ENCODE data around the gene CCDC124. TPM values are rescaled to one million over a fixed set of nuclear protein-coding genes. Genes with fewer than 3 reads are reported as not detected.
A peak's percentile ranks its signal among the peaks of the same experiment; 100 is the strongest.
"Not testable (repeated sequence)": the region's sequence is repeated elsewhere in the genome, so short reads cannot be mapped to it uniquely, and the experiment has no call there.

CCDC124 gene
- total RNA-seq, 2 experiments from 2014 or later: 26.9 to 28.1 TPM

GRCh38 chr19:17985037-17985818, 52.4 kb downstream of the CCDC124 start:
- ChIA-PET CTCF (no interaction called here), POLR2A (no interaction called here)
- peaks cover 0 to 2% of the 10 kb centered on the region in 2 experiments for H3K27me3 ChIP-seq (ENCODE audit: control insufficient read depth in 1 of 2, insufficient read depth in 2 of 2, low read length in 2 of 2)
- H3K36me3 ChIP-seq (ENCODE audit: insufficient read depth, low read length): no peaks in the 10 kb centered on the region
- TF ChIP-seq CTCF (IDR thresholded peaks at IDR 0.05): no peak
- Mint-ChIP-seq H3K36me3 (ENCODE audit: low read depth) (no peaks in the 10 kb centered on the region), H3K4me1 (ENCODE audit: low read depth) (no peaks in the 10 kb centered on the region), H3K4me3 (no peak overlapping the region), H3K27me3 (peaks cover 15% of the 10 kb centered on the region), H3K27ac (no peak overlapping the region), H3K9me3 (no peaks in the 10 kb centered on the region)
- intact Hi-C loops (cut with DNase I, micrococcal nuclease): no loop called here
- DNase-seq (peak in 1 of 14 experiments; percentile 6), ATAC-seq (ENCODE audit: poor library complexity) (no peak)
- H3K4me1 ChIP-seq (ENCODE audit: insufficient read depth, low read length): no peaks in the 10 kb centered on the region
- H3K9me3 ChIP-seq (ENCODE audit: control insufficient read depth in 1 of 2, insufficient read depth in 1 of 2, low read length in 2 of 2): no peaks in the 10 kb centered on the region
- H3K4me3 ChIP-seq (ENCODE audit: low read length): no peak overlapping the region
- no peak overlapping the region for H3K27ac ChIP-seq (ENCODE audit: low read depth in 1 of 2, low read length in 2 of 2)

DNA sequence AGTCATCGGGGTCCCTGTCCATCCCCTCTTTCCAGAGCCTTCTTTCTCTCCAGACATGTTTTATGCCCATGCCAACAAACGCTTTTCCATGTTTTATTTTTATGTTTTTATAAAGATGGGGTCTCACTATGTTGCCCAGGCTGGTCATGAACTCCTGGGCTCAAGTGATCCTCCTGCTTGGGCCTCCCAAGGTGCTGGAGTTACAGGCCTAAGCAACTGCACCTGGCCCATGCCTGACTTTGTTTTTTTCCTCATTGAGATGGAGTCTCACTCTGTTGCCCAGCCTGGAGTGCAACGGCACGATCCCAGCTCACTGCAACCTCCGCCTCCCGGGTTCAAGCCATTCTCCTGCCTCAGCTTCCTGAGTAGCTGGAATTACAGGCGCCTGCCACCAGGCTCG, 53.8 kb downstream of the CCDC124 start:
- not testable (repeated sequence) for ATAC-seq (ENCODE audit: poor library complexity); H3K4me3 Mint-ChIP-seq

GRCh38 chr19:17988161-17988560, 55.3 kb downstream of the CCDC124 start:
- no peak for ATAC-seq (ENCODE audit: poor library complexity)
- H3K9me3 ChIP-seq (ENCODE audit: control insufficient read depth in 1 of 2, insufficient read depth in 1 of 2, low read length in 2 of 2): no peaks in the 10 kb centered on the region
- ChIA-PET CTCF (interaction anchor here (2.1 kb wide), 1 partner anchor 50 kb away, joined by 5 read pairs; no protein-coding TSS in a partner anchor), POLR2A (no interaction called here)
- no peak overlapping the region for H3K4me3 Mint-ChIP-seq
- H3K36me3 ChIP-seq (ENCODE audit: insufficient read depth, low read length): no peaks in the 10 kb centered on the region
- H3K36me3 Mint-ChIP-seq (ENCODE audit: low read depth): no peaks in the 10 kb centered on the region
- H3K4me1 Mint-ChIP-seq (ENCODE audit: low read depth): no peaks in the 10 kb centered on the region
- TF ChIP-seq CTCF (IDR thresholded peaks at IDR 0.05): no peak
- H3K4me1 ChIP-seq (ENCODE audit: insufficient read depth, low read length): no peaks in the 10 kb centered on the region
- peaks cover 4% of the 10 kb centered on the region for H3K27me3 Mint-ChIP-seq
- no peak overlapping the region for H3K27ac Mint-ChIP-seq
- H3K4me3 ChIP-seq (ENCODE audit: low read length): no peak overlapping the region
- intact Hi-C loops (cut with DNase I, micrococcal nuclease): no loop called here
- no peaks in the 10 kb centered on the region for H3K9me3 Mint-ChIP-seq
- H3K27ac ChIP-seq (ENCODE audit: low read depth in 1 of 2, low read length in 2 of 2): no peak overlapping the region
- no peaks in the 10 kb centered on the region for H3K27me3 ChIP-seq (ENCODE audit: control insufficient read depth in 1 of 2, insufficient read depth in 2 of 2, low read length in 2 of 2)
- DNase-seq: peak in 1 of 14 experiments; percentile 10

More for the DNA sequence above, 53.8 kb downstream of the CCDC124 start:
- H3K27ac ChIP-seq (ENCODE audit: low read depth in 1 of 2, low read length in 2 of 2); H3K9me3 ChIP-seq (ENCODE audit: control insufficient read depth in 1 of 2, insufficient read depth in 1 of 2, low read length in 2 of 2); intact Hi-C loops (cut with DNase I, micrococcal nuclease); CTCF ChIA-PET; H3K4me1 ChIP-seq (ENCODE audit: insufficient read depth, low read length); POLR2A ChIA-PET; H3K36me3 Mint-ChIP-seq (ENCODE audit: low read depth); H3K9me3 Mint-ChIP-seq; H3K4me3 ChIP-seq (ENCODE audit: low read length); H3K27me3 ChIP-seq (ENCODE audit: control insufficient read depth in 1 of 2, insufficient read depth in 2 of 2, low read length in 2 of 2); H3K27ac Mint-ChIP-seq; DNase-seq; H3K4me1 Mint-ChIP-seq (ENCODE audit: low read depth); H3K36me3 ChIP-seq (ENCODE audit: insufficient read depth, low read length): not testable (repeated sequence)
- peaks cover 11% of the 10 kb centered on the region for H3K27me3 Mint-ChIP-seq

Measured in CD4-positive, alpha-beta T cell (primary cell).